Ascending aorta (tissue), 2 donors: ENCODE results near the gene TACSTD2. TPM values are rescaled to one million over a fixed set of nuclear protein-coding genes. Genes with fewer than 3 reads are reported as not detected.
"Not testable (repeated sequence)": the region's sequence is repeated elsewhere in the genome, so short reads cannot be mapped to it uniquely, and the experiment has no call there.

Experiments
- DNase-seq, 2 donors: peaks; one replicate each; pipeline ENCODE4 v3.0.0-alpha.2; 2019; ENCODE audit warnings: low spot score in 2 of 2
- H3K27ac ChIP-seq, 2 donors: fragments of 200-600 bp; sonication (generic); one replicate each; pipeline ENCODE4 v1.5.1; 2016 to 2017; ENCODE audit warnings: mild to moderate bottlenecking in 1 of 2
- H3K27me3 ChIP-seq: fragments of 200-600 bp; sonication (generic); one replicate; pipeline ENCODE4 v1.5.1; 2017
- H3K36me3 ChIP-seq, 2 donors: fragments of 200-600 bp; sonication (generic); one replicate each; pipeline ENCODE4 v1.5.1; 2016
- H3K4me1 ChIP-seq, 2 donors: fragments of 200-600 bp; sonication (generic); one replicate each; pipeline ENCODE4 v1.5.1; 2016 to 2017; ENCODE audit warnings: mild to moderate bottlenecking in 1 of 2
- H3K4me3 ChIP-seq, 2 donors: fragments of 200-600 bp; sonication (generic); one replicate each; pipeline ENCODE4 v1.5.1; 2016 to 2017; ENCODE audit warnings: mild to moderate bottlenecking in 1 of 2
- H3K9me3 ChIP-seq, 2 donors: fragments of 200-600 bp; sonication (generic); one replicate each; pipeline ENCODE4 v1.5.1; 2016
- CTCF ChIP-seq, 3 experiments: fragments of 200-600 bp in 2 of 3; fragments of 450-650 bp in 1 of 3; sonication (generic) in 2 of 3; IDR thresholded peaks; one replicate each; pipeline ENCODE4 v1.5.1; 2016 to 2019; ENCODE audit warnings: antibody characterized with exemption in 3 of 3, mild to moderate bottlenecking in 1 of 3, moderate library complexity in 1 of 3
- intact Hi-C: fragments of 100-400 bp; cut with DNase I; formaldehyde crosslinking; loops from one replicate; pipeline ENCODE4 v1.15.1; 2023
- total RNA-seq: library from RNA; depleted of rRNA; stranded (reverse); fragments of >200 nt; gene quantifications from one replicate; pipeline ENCODE4 v1.1.0, GENCODE V29; 2016

Gene TACSTD2
- total RNA-seq, 1 donor from 2014 or later = 1.3 TPM

- H3K27ac ChIP-seq = no peak overlapping the region
- H3K27me3 ChIP-seq = no peaks in the 10 kb centered on the region
- no peaks in the 10 kb centered on the region for H3K9me3 ChIP-seq
- intact Hi-C loops = loop anchor here (5.0 kb wide), 1 partner anchor 86 kb away; no protein-coding TSS in a partner anchor
- TF ChIP-seq CTCF (IDR thresholded peaks at IDR 0.05) = no peak
- H3K36me3 ChIP-seq = no peaks in the 10 kb centered on the region
- DNase-seq = no peak
- no peak overlapping the region for H3K4me3 ChIP-seq
- no peaks in the 10 kb centered on the region for H3K4me1 ChIP-seq
These were observed 10.7 kb downstream of the TACSTD2 start for GRCh38 chr1:58566339-58566738.

- H3K4me3 ChIP-seq, H3K27me3 ChIP-seq, H3K4me1 ChIP-seq, intact Hi-C loops, DNase-seq, H3K9me3 ChIP-seq, H3K36me3 ChIP-seq, H3K27ac ChIP-seq: not testable (repeated sequence)
These were observed 13.3 kb downstream of the TACSTD2 start for GRCh38 chr1:58563715-58564114.

- DNase-seq = no peak
- Histone ChIP-seq H3K36me3 (no peaks in the 10 kb centered on the region), H3K4me3 (no peak overlapping the region), H3K27me3 (no peaks in the 10 kb centered on the region), H3K27ac (no peak overlapping the region), H3K4me1 (no peaks in the 10 kb centered on the region), H3K9me3 (no peaks in the 10 kb centered on the region)
- intact Hi-C loops = no loop called here
- TF ChIP-seq CTCF (IDR thresholded peaks at IDR 0.05) = no peak
These were observed 15.4 kb downstream of the TACSTD2 start for GRCh38 chr1:58561633-58562032.

- H3K4me3 ChIP-seq = no peak overlapping the region
- H3K9me3 ChIP-seq = no peaks in the 10 kb centered on the region
- no peak overlapping the region for H3K27ac ChIP-seq
- H3K4me1 ChIP-seq = no peaks in the 10 kb centered on the region
- no peaks in the 10 kb centered on the region for H3K36me3 ChIP-seq
- intact Hi-C loops = no loop called here
- H3K27me3 ChIP-seq = no peaks in the 10 kb centered on the region
- no peak for TF ChIP-seq CTCF (IDR thresholded peaks at IDR 0.05)
- DNase-seq = no peak
These were observed 21.7 kb downstream of the TACSTD2 start for GRCh38 chr1:58555393-58555792.

- intact Hi-C loops = no loop called here
- no peak for TF ChIP-seq CTCF (IDR thresholded peaks at IDR 0.05)
These were observed 25.6 kb downstream of the TACSTD2 start for GRCh38 chr1:58551186-58552140.

GRCh38 chr1:58549291-58549690 is 27.8 kb downstream of the TACSTD2 start:
- intact Hi-C loops = loop anchor here (10.0 kb wide), 1 partner anchor 206 kb away; no protein-coding TSS in a partner anchor
- not testable (repeated sequence) for H3K36me3 ChIP-seq, H3K27ac ChIP-seq, H3K4me1 ChIP-seq, DNase-seq, H3K27me3 ChIP-seq, H3K9me3 ChIP-seq, H3K4me3 ChIP-seq

More at GRCh38 chr1:58551186-58552140, 25.6 kb downstream of the TACSTD2 start:
- DNase-seq = no peak
- Histone ChIP-seq H3K4me1 (no peaks in the 10 kb centered on the region), H3K9me3 (no peaks in the 10 kb centered on the region), H3K4me3 (no peak overlapping the region), H3K27me3 (no peaks in the 10 kb centered on the region), H3K36me3 (no peaks in the 10 kb centered on the region), H3K27ac (no peak overlapping the region)
